SU-DHL-6 (cell line): Measurements from ENCODE around the gene SLC35B1.

Experiments
- H2AFZ ChIP-seq: fragments of 200-600 bp; sonication (generic); 2 replicates; pipeline ENCODE4 v1.6.1; 2014; ENCODE audit warnings: low read depth, mild to moderate bottlenecking, moderate library complexity, mixed read lengths, antibody characterized with exemption, low read length; ENCODE audit not compliant: severe bottlenecking
- H3F3A ChIP-seq: fragments of 200-600 bp; shearing (Covaris generic); 2 replicates; pipeline ENCODE4 v1.6.0; 2016; ENCODE audit warnings: antibody characterized with exemption, mild to moderate bottlenecking; ENCODE audit not compliant: insufficient read depth
- H3K27ac ChIP-seq: fragments of 200-600 bp; sonication (generic); 2 replicates; pipeline ENCODE4 v1.5.1; 2016; ENCODE audit warnings: low read depth, mild to moderate bottlenecking, low read length, moderate library complexity, mixed read lengths
- H3K27me3 ChIP-seq: fragments of 200-600 bp; sonication (generic), shearing (Covaris generic); 2 replicates; pipeline ENCODE4 v1.6.0; 2014; ENCODE audit warnings: mild to moderate bottlenecking, low read length
- H3K36me3 ChIP-seq: fragments of 200-600 bp; sonication (generic); 2 replicates; pipeline ENCODE4 v1.6.1; 2014; ENCODE audit warnings: mild to moderate bottlenecking, low read length, mixed read lengths
- H3K4me2 ChIP-seq: fragments of 300-600, 200-600 bp; shearing (Covaris generic), sonication (generic); 2 replicates; pipeline ENCODE4 v1.6.0; 2014; ENCODE audit warnings: low read length, low read depth, mild to moderate bottlenecking; ENCODE audit not compliant: poor library complexity, severe bottlenecking
- H3K4me3 ChIP-seq: fragments of 200-600 bp; sonication (generic); 2 replicates; pipeline ENCODE4 v1.5.1; 2014; ENCODE audit warnings: antibody characterized with exemption, low read length, mild to moderate bottlenecking, mixed read lengths; ENCODE audit not compliant: insufficient read depth, poor library complexity, severe bottlenecking
- H3K79me2 ChIP-seq: fragments of 200-600 bp; sonication (generic); 2 replicates; pipeline ENCODE4 v1.6.1; 2014; ENCODE audit warnings: mild to moderate bottlenecking, low read length, moderate library complexity; ENCODE audit not compliant: insufficient read depth
- H3K9ac ChIP-seq: fragments of 200-600 bp; sonication (generic); 2 replicates; pipeline ENCODE4 v1.7.0; 2014; ENCODE audit warnings: mild to moderate bottlenecking, low read length
- H3K9me2 ChIP-seq: fragments of 200-600 bp; sonication (generic); replicated peaks from 2 replicates; pipeline ENCODE4 v1.6.1; 2014; ENCODE audit warnings: low read length; ENCODE audit not compliant: insufficient read depth
- H3K9me3 ChIP-seq: fragments of 200-600 bp; sonication (generic); 2 replicates; pipeline ENCODE4 v1.6.1; 2014; ENCODE audit warnings: low read length, mixed read lengths; ENCODE audit not compliant: insufficient read depth
- H4K20me1 ChIP-seq: fragments of 200-600 bp; sonication (generic); 2 replicates; pipeline ENCODE4 v1.6.1; 2014; ENCODE audit warnings: low read depth, mild to moderate bottlenecking, antibody characterized with exemption, low read length, moderate library complexity, mixed read lengths
- CTCF ChIP-seq: fragments of 200-600 bp; sonication (generic); IDR thresholded peaks from one replicate; pipeline ENCODE4 v1.5.1; 2017; ENCODE audit warnings: antibody characterized with exemption, mild to moderate bottlenecking, low read length, moderate library complexity; ENCODE audit not compliant: insufficient read depth, poor library complexity, severe bottlenecking
- EZH2phosphoT487 ChIP-seq: fragments of 200-600 bp; sonication (generic), shearing (Covaris generic); conservative IDR thresholded peaks from 2 replicates; pipeline ENCODE4 v1.6.1; 2018; ENCODE audit warnings: mild to moderate bottlenecking, antibody characterized with exemption, low read length, moderate library complexity, mixed read lengths

Gene SLC35B1

GRCh38 chr17:49716668-49717364 lies 9.1 kb upstream of the SLC35B1 start:
- Histone ChIP-seq H3K9ac (no peak overlapping the region), H3K27ac (no peak overlapping the region), H3F3A (no peaks in the 10 kb centered on the region), H3K36me3 (no peaks in the 10 kb centered on the region), H3K79me2 (no peaks in the 10 kb centered on the region), H3K9me2 (no peaks in the 10 kb centered on the region), H3K4me2 (no peak overlapping the region), H3K9me3 (no peaks in the 10 kb centered on the region), H2AFZ (no peak overlapping the region), H4K20me1 (no peaks in the 10 kb centered on the region), H3K27me3 (no peaks in the 10 kb centered on the region), H3K4me3 (no peak overlapping the region)
- TF ChIP-seq CTCF (no peak), EZH2phosphoT487 (no peak)

- no peaks in the 10 kb centered on the region for H3K79me2 ChIP-seq
- no peaks in the 10 kb centered on the region for H3F3A ChIP-seq
- no peak for TF ChIP-seq CTCF
- TF ChIP-seq EZH2phosphoT487: no peak
- H3K9me3 ChIP-seq: no peaks in the 10 kb centered on the region
- no peak overlapping the region for H3K4me2 ChIP-seq
- H3K27ac ChIP-seq: no peak overlapping the region
- H3K9me2 ChIP-seq: no peaks in the 10 kb centered on the region
- no peaks in the 10 kb centered on the region for H3K36me3 ChIP-seq
- no peak overlapping the region for H2AFZ ChIP-seq
- H3K9ac ChIP-seq: no peak overlapping the region
- no peaks in the 10 kb centered on the region for H4K20me1 ChIP-seq
- no peak overlapping the region for H3K4me3 ChIP-seq
- no peaks in the 10 kb centered on the region for H3K27me3 ChIP-seq
These were observed 8.0 kb upstream of the SLC35B1 start for GRCh38 chr17:49715717-49716279.

GRCh38 chr17:49715216-49715615 lies 7.5 kb upstream of the SLC35B1 start:
- Histone ChIP-seq H3K4me2 (no peak overlapping the region), H3K27me3 (no peaks in the 10 kb centered on the region), H3K36me3 (no peaks in the 10 kb centered on the region)

More at GRCh38 chr17:49715216-49715615, 7.5 kb upstream of the SLC35B1 start:
- Histone ChIP-seq H4K20me1 (no peaks in the 10 kb centered on the region), H2AFZ (no peak overlapping the region), H3K9ac (no peak overlapping the region), H3F3A (no peaks in the 10 kb centered on the region), H3K27ac (no peak overlapping the region), H3K9me3 (no peaks in the 10 kb centered on the region), H3K4me3 (no peak overlapping the region), H3K79me2 (no peaks in the 10 kb centered on the region), H3K9me2 (no peaks in the 10 kb centered on the region)
- no peak for TF ChIP-seq CTCF
